ENCODE measurements around the gene PACRG. TPM values are rescaled to one million over a fixed set of nuclear protein-coding genes. Genes with fewer than 3 reads are reported as not detected.

PACRG gene
- total RNA-seq, 2 donors from 2014 or later, result 1.7 TPM; not detected in 1

DNA sequence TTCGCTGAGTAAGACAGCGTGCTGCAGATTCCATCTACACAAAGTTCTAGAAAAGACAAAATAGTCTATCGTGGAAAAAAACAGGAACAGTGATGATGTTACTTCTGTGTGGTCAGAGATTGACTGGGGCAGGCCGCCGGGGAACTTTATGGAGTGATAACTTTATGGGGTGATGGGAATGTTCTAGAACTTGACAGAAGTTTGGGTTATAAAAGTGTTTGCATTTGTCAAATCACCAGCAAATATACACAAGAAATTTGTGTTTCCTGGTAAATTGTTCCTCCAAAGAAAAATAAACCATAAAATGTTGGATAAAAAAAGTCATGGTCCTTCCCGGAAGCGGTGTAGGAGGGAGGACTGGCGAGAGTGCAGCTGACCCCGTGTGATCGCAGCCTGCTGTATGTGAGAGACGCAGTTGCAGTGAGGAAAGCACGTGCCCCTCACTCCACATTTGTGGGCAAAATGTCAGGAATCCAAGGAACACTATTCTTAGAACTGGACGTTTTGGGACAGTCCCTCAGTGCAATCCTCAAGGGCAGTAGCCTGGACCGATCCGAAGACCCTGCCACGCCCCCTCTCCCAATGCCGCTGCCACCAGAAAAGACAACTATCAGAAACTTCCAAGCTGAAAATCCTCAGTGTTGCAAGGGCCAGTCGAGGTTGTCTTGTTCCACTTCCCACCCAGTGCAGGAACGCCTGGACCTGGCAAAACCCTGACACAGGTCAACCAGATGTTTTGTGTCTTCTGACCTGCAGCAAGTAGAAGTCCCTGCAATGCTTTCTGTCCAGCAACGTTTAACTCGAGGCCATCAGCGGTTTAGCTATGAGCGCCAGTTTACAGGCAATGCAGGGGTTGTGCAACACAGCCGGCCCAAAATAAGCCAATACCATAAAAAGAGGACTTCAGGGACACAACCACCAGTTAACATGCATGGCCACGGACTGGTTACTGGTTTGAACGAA, 606.2 kb downstream of the PACRG start:
- intact Hi-C loops (cut with DNase I), result no loop called here
- no peak for DNase-seq

DNA sequence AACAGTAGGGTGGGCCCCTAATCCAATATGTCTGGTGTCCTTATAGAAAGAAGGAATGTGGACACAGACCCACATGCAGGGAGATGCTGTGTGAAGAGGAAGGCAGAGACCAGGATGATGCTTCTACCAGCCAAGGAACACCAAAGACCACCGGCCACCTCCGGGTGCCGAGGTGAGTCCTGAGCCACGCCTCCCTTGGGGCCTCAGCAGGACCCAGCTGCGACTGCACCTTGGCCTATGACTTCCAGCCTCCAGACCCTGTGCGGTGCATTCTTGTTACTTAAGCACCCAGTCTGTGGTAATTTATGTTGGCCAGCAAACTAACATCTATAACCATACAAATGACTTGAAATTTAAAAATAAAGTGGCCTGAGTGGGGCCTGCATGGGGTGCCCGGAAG, 607.3 kb downstream of the PACRG start:
- Histone ChIP-seq H3K4me3 (no peak overlapping the region), H3K36me3 (no peaks in the 10 kb centered on the region), H3K9ac (ENCODE audit: low read depth in 2 of 2, low read length in 2 of 2) (no peak overlapping the region), H3K9me3 (no peaks in the 10 kb centered on the region), H3K27me3 (no peaks in the 10 kb centered on the region), H3K4me1 (no peaks in the 10 kb centered on the region), H3K27ac (no peak overlapping the region)
- no peak for TF ChIP-seq CTCF (IDR thresholded peaks at IDR 0.05)
- intact Hi-C loops (cut with DNase I), result no loop called here
- no peak for DNase-seq

More for the DNA sequence above, 606.2 kb downstream of the PACRG start:
- H3K27me3 ChIP-seq, result no peaks in the 10 kb centered on the region
- H3K4me1 ChIP-seq, result no peaks in the 10 kb centered on the region
- H3K36me3 ChIP-seq, result no peaks in the 10 kb centered on the region
- no peak overlapping the region for H3K27ac ChIP-seq
- no peaks in the 10 kb centered on the region for H3K9me3 ChIP-seq
- H3K4me3 ChIP-seq, result no peak overlapping the region
- TF ChIP-seq CTCF (IDR thresholded peaks at IDR 0.05), result no peak
- H3K9ac ChIP-seq (ENCODE audit: low read depth in 2 of 2, low read length in 2 of 2), result no peak overlapping the region

GRCh38 chr6:163335671-163336545, 608.1 kb downstream of the PACRG start:
- intact Hi-C loops (cut with DNase I), result no loop called here

GRCh38 chr6:163336961-163337360, 609.2 kb downstream of the PACRG start:
- intact Hi-C loops (cut with DNase I), result no loop called here
- Histone ChIP-seq H3K36me3 (no peaks in the 10 kb centered on the region), H3K4me3 (no peak overlapping the region), H3K9me3 (no peaks in the 10 kb centered on the region), H3K4me1 (no peaks in the 10 kb centered on the region), H3K9ac (ENCODE audit: low read depth in 2 of 2, low read length in 2 of 2) (no peak overlapping the region), H3K27me3 (no peaks in the 10 kb centered on the region), H3K27ac (no peak overlapping the region)
- TF ChIP-seq CTCF (IDR thresholded peaks at IDR 0.05), result no peak
- no peak for DNase-seq

More at GRCh38 chr6:163335671-163336545, 608.1 kb downstream of the PACRG start:
- no peaks in the 10 kb centered on the region for H3K27me3 ChIP-seq
- no peaks in the 10 kb centered on the region for H3K4me1 ChIP-seq
- no peaks in the 10 kb centered on the region for H3K9me3 ChIP-seq
- TF ChIP-seq CTCF (IDR thresholded peaks at IDR 0.05), result no peak
- H3K27ac ChIP-seq, result no peak overlapping the region
- no peak for DNase-seq
- no peaks in the 10 kb centered on the region for H3K36me3 ChIP-seq
- H3K4me3 ChIP-seq, result no peak overlapping the region
- no peak overlapping the region for H3K9ac ChIP-seq (ENCODE audit: low read depth in 2 of 2, low read length in 2 of 2)

- no peaks in the 10 kb centered on the region for H3K36me3 ChIP-seq
- H3K4me3 ChIP-seq, result no peak overlapping the region
- H3K27ac ChIP-seq, result no peak overlapping the region
- TF ChIP-seq CTCF (IDR thresholded peaks at IDR 0.05), result no peak
- H3K4me1 ChIP-seq, result no peaks in the 10 kb centered on the region
- no peak overlapping the region for H3K9ac ChIP-seq (ENCODE audit: low read depth in 2 of 2, low read length in 2 of 2)
- H3K9me3 ChIP-seq, result no peaks in the 10 kb centered on the region
- intact Hi-C loops (cut with DNase I), result no loop called here
- no peak for DNase-seq
- no peaks in the 10 kb centered on the region for H3K27me3 ChIP-seq
Observed at GRCh38 chr6:163337958-163338357, 610.2 kb downstream of the PACRG start.
